VCaP (cell line): ENCODE data around the gene BTC.
"Not testable (repeated sequence)": the region's sequence is repeated elsewhere in the genome, so short reads cannot be mapped to it uniquely, and the experiment has no call there.

ENCODE experiments used
- H3K27ac ChIP-seq: fragments of 450-650 bp; 2 replicates; pipeline ENCODE4 v1.5.1; 2017
- CTCF ChIP-seq: fragments of 450-650 bp; conservative IDR thresholded peaks from 2 replicates; pipeline ENCODE4 v1.5.1; 2017; ENCODE audit warnings: mild to moderate bottlenecking, moderate library complexity

BTC gene

GRCh38 chr4:74738464-74739143 is 55.7 kb downstream of the BTC start:
- TF ChIP-seq CTCF, result no peak
- H3K27ac ChIP-seq, result no peak overlapping the region

- no peak for TF ChIP-seq CTCF
These were observed 59.3 kb downstream of the BTC start for GRCh38 chr4:74734995-74735394.

GRCh38 chr4:74733756-74734155 is 60.6 kb downstream of the BTC start:
- no peak overlapping the region for H3K27ac ChIP-seq
- TF ChIP-seq CTCF, result no peak

More at GRCh38 chr4:74734995-74735394, 59.3 kb downstream of the BTC start:
- no peak overlapping the region for H3K27ac ChIP-seq

GRCh38 chr4:74724979-74725378 is 69.3 kb downstream of the BTC start:
- TF ChIP-seq CTCF, result no peak
- H3K27ac ChIP-seq, result no peak overlapping the region

GRCh38 chr4:74716436-74716765 is 77.9 kb downstream of the BTC start:
- no peak for TF ChIP-seq CTCF

GRCh38 chr4:74715706-74716435 is 78.5 kb downstream of the BTC start:
- H3K27ac ChIP-seq, result no peak overlapping the region
- TF ChIP-seq CTCF, result no peak

More at GRCh38 chr4:74716436-74716765, 77.9 kb downstream of the BTC start:
- no peak overlapping the region for H3K27ac ChIP-seq

- no peak for TF ChIP-seq CTCF
- H3K27ac ChIP-seq, result no peak overlapping the region
These were observed 79.7 kb downstream of the BTC start for GRCh38 chr4:74714611-74715130.

- H3K27ac ChIP-seq, result not testable (repeated sequence)
These were observed 86.2 kb downstream of the BTC start for GRCh38 chr4:74708135-74708534.
